GM19455 (cell line): Measurements from ENCODE around the gene PBX3.

ENCODE experiments used
- ATAC-seq: cut with Tn5 transposase; IDR thresholded peaks from one replicate; pipeline ENCODE4 v1.9.1; 2021; ENCODE audit not compliant: unreplicated experiment

PBX3 gene

GRCh38 chr9:125861405-125862058 is 114.4 kb downstream of the PBX3 start:
- no peak for ATAC-seq

- no peak for ATAC-seq
Observed at GRCh38 chr9:125863923-125864322, 116.8 kb downstream of the PBX3 start.

- no peak for ATAC-seq
Observed at GRCh38 chr9:125867751-125868415, 120.7 kb downstream of the PBX3 start.

DNA sequence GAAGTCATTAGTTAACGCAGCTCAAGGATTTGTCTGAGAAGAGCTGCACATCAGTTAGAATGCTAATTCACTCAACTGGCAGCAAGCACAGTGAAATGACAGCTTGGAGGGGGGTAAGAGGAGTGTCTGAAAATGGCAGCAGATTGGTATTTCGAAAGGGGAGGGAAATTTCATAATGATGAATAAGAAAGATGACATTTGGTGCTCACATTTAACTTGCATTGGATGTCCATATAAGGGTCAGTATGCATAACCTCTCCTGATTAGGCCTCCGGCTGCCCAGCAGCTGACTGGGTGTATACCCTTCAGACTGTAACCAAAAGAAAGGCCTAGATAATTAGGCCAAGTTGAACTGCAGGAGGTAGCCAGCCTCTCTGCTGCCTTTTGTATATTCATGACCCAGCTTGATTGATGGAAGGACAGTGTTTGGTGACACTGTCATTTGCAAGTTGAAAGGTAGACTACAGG is 131.0 kb downstream of the PBX3 start:
- no peak for ATAC-seq

DNA sequence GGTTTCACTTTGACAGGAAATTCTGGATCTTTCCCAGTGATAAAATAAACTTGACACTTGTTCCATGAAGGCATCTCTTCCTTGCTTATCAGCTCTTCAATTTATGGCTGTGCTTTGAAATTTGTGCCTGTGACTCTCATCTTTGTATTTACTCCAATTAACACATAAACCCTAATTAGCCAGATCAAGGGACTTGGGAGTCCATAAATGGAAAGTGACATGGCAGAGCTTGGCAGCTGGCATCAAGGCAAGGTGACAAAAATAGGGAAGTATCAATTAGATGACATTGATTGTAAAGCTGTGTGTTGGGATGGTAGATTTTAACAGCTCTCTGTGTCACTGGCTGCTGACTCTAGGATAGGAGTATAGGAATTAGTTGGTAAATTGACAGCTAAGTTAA is 133.9 kb downstream of the PBX3 start:
- no peak for ATAC-seq

- ATAC-seq, result no peak
Observed at GRCh38 chr9:125883565-125884217, 136.5 kb downstream of the PBX3 start.

GRCh38 chr9:125884218-125884595 is 137.0 kb downstream of the PBX3 start:
- no peak for ATAC-seq

- ATAC-seq, result no peak
Observed at GRCh38 chr9:125885405-125886034, 138.3 kb downstream of the PBX3 start.

DNA sequence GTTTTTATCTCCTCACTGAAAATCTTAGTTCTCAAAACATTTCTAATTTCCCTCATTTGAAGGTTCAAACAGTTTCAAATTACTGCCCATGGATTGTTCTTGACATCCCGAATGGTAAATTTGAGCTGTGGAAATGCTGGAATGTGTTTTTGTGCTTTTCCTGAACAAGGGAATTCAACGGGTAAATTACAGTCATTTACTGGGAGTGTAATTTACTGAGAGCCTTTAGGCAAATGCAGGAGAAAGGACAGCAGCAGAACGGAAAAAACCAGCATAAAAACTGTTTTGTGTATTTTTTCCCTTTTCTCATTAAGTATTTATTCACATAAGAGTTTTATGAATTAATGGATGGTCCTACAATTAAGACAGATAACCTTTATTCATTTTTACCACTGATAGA is 139.2 kb downstream of the PBX3 start:
- ATAC-seq, result no peak

GRCh38 chr9:125887172-125887571 is 140.0 kb downstream of the PBX3 start:
- ATAC-seq, result no peak

GRCh38 chr9:125888211-125888610 is 141.0 kb downstream of the PBX3 start:
- no peak for ATAC-seq

GRCh38 chr9:125889112-125889475 is 141.9 kb downstream of the PBX3 start:
- no peak for ATAC-seq

- no peak for ATAC-seq
Observed at GRCh38 chr9:125889476-125890419, 142.6 kb downstream of the PBX3 start.

GRCh38 chr9:125890826-125891225 is 143.7 kb downstream of the PBX3 start:
- ATAC-seq, result no peak

DNA sequence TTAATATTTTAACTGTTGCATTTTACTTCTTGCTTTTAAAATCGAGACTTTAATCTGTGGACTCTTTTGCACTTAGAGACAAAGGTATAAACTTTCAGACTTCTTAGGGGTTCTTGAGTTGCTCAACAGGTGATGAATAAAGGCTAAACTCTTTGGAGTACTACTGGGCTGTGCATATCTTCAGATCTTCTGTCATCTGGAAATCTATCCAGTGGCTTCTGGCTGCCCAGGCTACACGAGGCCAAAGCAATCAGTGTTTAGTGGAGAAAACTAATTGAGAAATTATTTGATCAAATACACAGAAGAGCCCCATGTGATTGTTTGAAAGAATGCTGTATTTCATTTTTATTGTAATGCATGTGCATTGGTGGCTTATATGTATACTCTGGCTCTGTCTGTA is 146.1 kb downstream of the PBX3 start:
- no peak for ATAC-seq

GRCh38 chr9:125894566-125894965 is 147.4 kb downstream of the PBX3 start:
- ATAC-seq, result no peak

DNA sequence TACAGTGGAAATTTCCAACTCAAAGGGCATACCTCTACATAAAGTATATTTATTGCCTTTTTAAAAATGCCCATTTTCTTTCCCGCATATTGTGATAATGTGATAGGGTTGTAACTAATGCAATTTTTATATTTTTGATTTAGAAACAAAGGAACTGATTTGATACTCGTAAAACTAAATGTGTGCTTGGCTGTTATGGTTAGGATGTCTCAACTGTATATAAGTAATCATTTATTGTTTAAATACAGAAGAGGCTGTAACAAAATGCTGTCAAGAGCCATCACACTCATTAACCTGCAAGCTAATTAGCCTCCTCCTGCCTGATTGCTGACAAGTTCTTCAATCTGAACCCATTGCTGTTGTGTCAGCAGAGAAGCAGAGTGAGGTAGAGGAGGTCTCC is 149.2 kb downstream of the PBX3 start:
- no peak for ATAC-seq

GRCh38 chr9:125896964-125897363 is 149.8 kb downstream of the PBX3 start:
- no peak for ATAC-seq

GRCh38 chr9:125897481-125897880 is 150.3 kb downstream of the PBX3 start:
- no peak for ATAC-seq

GRCh38 chr9:125902214-125902613 is 155.0 kb downstream of the PBX3 start:
- no peak for ATAC-seq
